Nasal cavity respiratory epithelium epithelial cell of viscerocranial mucosa (primary cell): ENCODE results near the gene TNFRSF11A. TPM values are rescaled to one million over a fixed set of nuclear protein-coding genes. Genes with fewer than 3 reads are reported as not detected.

Source experiments
- total RNA-seq: library from RNA; depleted of rRNA; stranded (reverse); fragments of >200 nt; gene quantifications from 2 replicates; pipeline ENCODE4 v1.2.3, GENCODE V29; 2014

TNFRSF11A gene
- 0.34 and 1.00 TPM in 2 replicates for total RNA-seq

DNA sequence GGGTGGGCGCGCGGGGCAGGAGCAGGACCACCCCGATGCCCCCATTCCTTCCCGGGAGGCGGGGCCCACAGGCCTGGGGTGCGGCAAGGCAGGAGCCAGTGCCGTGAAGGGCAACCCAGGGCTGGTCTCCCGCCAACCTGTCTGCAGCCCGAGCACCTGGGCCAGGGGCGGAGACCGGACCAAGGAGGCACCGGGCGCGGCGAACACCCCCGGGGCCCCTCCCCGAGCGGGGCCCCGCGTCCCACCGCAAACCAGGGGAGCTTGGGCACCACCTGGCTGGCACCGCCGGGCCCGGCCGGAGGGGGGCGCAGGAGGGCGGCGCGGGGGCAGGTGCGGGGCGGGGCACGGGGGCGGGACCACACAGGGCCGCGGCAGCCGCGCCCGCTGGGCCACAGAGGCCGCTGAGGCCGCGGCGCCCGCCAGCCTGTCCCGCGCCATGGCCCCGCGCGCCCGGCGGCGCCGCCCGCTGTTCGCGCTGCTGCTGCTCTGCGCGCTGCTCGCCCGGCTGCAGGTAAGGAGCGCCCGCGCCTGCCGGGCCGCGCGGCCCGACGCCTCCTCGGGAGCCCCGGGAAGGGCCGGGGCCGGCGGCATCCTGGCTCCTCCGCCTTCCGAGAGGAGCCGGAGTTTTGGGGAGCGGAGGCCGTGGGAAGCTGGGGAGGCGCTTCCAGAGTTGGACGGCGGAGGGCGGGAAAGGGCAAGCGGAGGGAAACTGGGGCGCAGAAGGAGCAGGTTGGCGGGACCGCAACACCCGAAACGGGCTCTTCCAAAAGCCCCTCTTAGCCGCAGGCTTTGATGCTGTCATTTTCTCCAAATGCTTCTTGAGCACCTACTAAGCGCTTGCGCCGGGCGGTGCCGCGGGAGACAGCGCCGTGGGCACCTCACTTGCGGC is at the start of gene TNFRSF11A:
TNFRSF11A (plus strand) TSS at position 394 of the 889 bp plus-strand sequence; CDS start at position 437, 43 bp downstream.

Other genes with a start within 250 kb of the TNFRSF11A start
- 55.5 and 66.0 TPM in 2 replicates for gene PIGN, start 138.3 kb upstream of the TNFRSF11A start, total RNA-seq
- 42.4 and 50.3 TPM in 2 replicates for gene RELCH, start 138.1 kb upstream of the TNFRSF11A start, total RNA-seq
- 10.3 and 23.6 TPM in 2 replicates for gene ZCCHC2, start 197.7 kb downstream of the TNFRSF11A start, total RNA-seq